Measurements from ENCODE around the gene ANAPC4. TPM values are rescaled to one million over a fixed set of nuclear protein-coding genes. Genes with fewer than 3 reads are reported as not detected.
A peak's percentile ranks its signal among the peaks of the same experiment; 100 is the strongest.

The ANAPC4 gene
- total and polyA plus RNA-seq, 4 donors: 15.4 to 98.5 (median 32.5) TPM

DNA sequence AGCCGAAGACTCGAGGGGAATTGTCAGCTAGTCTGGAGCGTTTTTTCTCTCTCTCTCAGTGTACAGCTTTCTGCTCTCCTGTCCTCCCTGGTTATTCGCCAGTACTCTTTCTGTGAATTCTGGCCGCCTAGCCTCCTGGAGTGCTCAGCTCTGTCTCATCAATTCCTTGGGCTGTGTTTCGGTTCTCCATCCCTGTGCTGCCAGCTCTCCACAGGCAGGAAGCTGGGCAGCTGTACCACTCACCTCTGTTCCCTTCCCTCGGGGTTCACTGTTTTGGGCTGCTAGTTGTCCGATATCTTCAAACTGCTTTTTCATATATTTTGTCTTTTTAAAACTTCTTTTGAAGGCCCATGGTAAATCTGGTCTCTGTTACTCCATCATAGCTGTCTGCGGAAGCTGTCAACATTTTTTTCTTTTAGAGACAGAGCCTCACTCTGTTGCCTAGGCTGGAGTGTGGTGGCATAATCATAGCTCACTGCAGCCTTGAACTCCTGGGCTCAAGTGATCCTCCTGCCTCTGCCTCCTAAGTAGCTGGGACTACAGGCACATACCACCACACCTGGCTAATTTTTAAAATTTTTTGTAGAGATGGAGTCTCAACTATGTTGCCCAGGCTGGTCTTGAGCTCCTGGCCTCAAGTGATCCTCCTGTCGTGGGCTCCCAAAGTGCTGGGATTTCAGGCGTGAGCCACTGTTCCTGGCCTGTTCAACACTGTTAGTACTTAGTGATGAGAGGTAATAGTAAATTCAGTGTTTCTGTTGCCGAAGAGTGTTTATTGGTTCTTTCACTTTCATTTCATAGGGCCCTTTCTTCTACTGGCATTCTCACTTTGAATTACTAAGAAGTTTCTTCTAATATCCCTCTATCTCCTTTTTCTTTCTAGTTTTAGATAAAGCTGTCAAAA lies 45.9 kb upstream of the ANAPC4 start:
- H3K27me3 ChIP-seq (ENCODE audit: control insufficient read depth in 3 of 3, insufficient read depth in 3 of 3, low read length in 2 of 3): no peaks in the 10 kb centered on the region
- peak overlapping the region in 1 of 2 donors; percentile 48 for H3K27ac ChIP-seq (ENCODE audit: low read depth in 1 of 2, low read length in 1 of 2)
- H3K4me1 ChIP-seq (ENCODE audit: control insufficient read depth in 5 of 5, insufficient read depth in 5 of 5, low read length in 5 of 5): no peaks in the 10 kb centered on the region

DNA sequence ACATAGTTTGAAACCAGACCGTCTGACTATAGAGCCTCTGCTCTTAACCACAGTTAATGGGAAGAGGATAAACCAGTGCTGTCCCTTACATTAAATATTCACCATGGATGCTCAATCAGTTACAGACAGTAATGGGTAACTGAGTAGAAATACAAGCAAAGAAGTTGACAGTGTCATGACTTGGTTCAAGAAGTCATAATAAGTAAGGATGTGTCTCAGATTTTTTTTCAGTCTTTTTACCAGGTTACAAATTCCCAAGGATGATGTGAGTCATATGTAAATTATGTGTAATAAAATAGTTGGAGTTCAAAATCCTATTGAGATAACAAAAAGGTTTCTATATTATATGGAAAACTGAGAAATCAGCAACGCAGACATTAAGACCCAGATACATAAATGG lies 33.4 kb upstream of the ANAPC4 start:
- 98 to 99% methylated on average over 2 of the region's 2 CpGs for WGBS, 2 donors
- Histone ChIP-seq H3K9me3 (ENCODE audit: control insufficient read depth in 4 of 4, insufficient read depth in 3 of 4, low read length in 3 of 4) (no peaks in the 10 kb centered on the region), H3K4me3 (no peak overlapping the region), H3K27ac (ENCODE audit: low read depth in 1 of 2, low read length in 1 of 2) (no peak overlapping the region), H3K9ac (ENCODE audit: insufficient read depth in 1 of 2, low read length in 2 of 2) (no peak overlapping the region), H3K4me1 (ENCODE audit: control insufficient read depth in 5 of 5, insufficient read depth in 5 of 5, low read length in 5 of 5) (no peaks in the 10 kb centered on the region), H3K27me3 (ENCODE audit: control insufficient read depth in 3 of 3, insufficient read depth in 3 of 3, low read length in 2 of 3) (no peaks in the 10 kb centered on the region), H3K36me3 (ENCODE audit: control insufficient read depth in 4 of 4, insufficient read depth in 4 of 4, low read length in 4 of 4) (peaks cover 0 to 3% (median 0%) of the 10 kb centered on the region in 4 donors)
- ATAC-seq (ENCODE audit: insufficient read depth, low FRiP score): no peak
- DNase-seq: no peak
- TF ChIP-seq, protein P1, sequence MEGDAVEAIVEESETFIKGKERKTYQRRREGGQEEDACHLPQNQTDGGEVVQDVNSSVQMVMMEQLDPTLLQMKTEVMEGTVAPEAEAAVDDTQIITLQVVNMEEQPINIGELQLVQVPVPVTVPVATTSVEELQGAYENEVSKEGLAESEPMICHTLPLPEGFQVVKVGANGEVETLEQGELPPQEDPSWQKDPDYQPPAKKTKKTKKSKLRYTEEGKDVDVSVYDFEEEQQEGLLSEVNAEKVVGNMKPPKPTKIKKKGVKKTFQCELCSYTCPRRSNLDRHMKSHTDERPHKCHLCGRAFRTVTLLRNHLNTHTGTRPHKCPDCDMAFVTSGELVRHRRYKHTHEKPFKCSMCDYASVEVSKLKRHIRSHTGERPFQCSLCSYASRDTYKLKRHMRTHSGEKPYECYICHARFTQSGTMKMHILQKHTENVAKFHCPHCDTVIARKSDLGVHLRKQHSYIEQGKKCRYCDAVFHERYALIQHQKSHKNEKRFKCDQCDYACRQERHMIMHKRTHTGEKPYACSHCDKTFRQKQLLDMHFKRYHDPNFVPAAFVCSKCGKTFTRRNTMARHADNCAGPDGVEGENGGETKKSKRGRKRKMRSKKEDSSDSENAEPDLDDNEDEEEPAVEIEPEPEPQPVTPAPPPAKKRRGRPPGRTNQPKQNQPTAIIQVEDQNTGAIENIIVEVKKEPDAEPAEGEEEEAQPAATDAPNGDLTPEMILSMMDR (IDR thresholded peaks at IDR 0.05; ENCODE audit: control extremely low read depth, extremely low read depth): no peak

More for the DNA sequence above, 45.9 kb upstream of the ANAPC4 start:
- no peaks in the 10 kb centered on the region for H3K9me3 ChIP-seq (ENCODE audit: control insufficient read depth in 4 of 4, insufficient read depth in 3 of 4, low read length in 3 of 4)
- TF ChIP-seq, protein P1 (IDR thresholded peaks at IDR 0.05; ENCODE audit: control extremely low read depth, extremely low read depth): no peak
- 56 to 85% methylated on average over 12 of the region's 12 CpGs for WGBS, 2 donors
- H3K36me3 ChIP-seq (ENCODE audit: control insufficient read depth in 4 of 4, insufficient read depth in 4 of 4, low read length in 4 of 4): peaks cover 0 to 6% (median 2%) of the 10 kb centered on the region in 4 donors
- H3K9ac ChIP-seq (ENCODE audit: insufficient read depth in 1 of 2, low read length in 2 of 2): no peak overlapping the region
- no peak overlapping the region for H3K4me3 ChIP-seq
- ATAC-seq (ENCODE audit: insufficient read depth, low FRiP score) (no peak), DNase-seq (no peak)

DNA sequence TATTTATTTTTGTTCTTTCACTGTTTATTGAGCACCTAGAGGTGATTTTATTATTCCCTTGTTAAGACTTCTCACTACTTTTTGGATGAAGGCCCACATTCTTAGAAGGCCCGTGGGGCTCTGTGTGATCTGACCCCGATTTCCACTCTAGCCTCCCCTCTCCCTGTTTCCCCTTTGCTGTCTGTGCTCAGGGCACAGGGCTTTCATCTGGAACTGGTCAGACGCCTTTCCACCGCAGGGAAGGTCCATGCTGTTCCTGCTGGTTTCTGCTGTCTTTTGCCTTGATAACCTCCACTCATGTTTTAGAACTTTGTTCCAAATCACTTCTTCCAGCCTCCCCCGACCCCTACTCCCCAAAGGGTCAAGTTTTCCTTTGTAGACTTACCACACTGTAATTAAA lies 31.3 kb upstream of the ANAPC4 start:
- Histone ChIP-seq H3K27me3 (ENCODE audit: control insufficient read depth in 3 of 3, insufficient read depth in 3 of 3, low read length in 2 of 3) (no peaks in the 10 kb centered on the region), H3K27ac (ENCODE audit: low read depth in 1 of 2, low read length in 1 of 2) (no peak overlapping the region), H3K36me3 (ENCODE audit: control insufficient read depth in 4 of 4, insufficient read depth in 4 of 4, low read length in 4 of 4) (no peaks in the 10 kb centered on the region), H3K4me3 (no peak overlapping the region), H3K4me1 (ENCODE audit: control insufficient read depth in 5 of 5, insufficient read depth in 5 of 5, low read length in 5 of 5) (no peaks in the 10 kb centered on the region), H3K9ac (ENCODE audit: insufficient read depth in 1 of 2, low read length in 2 of 2) (no peak overlapping the region), H3K9me3 (ENCODE audit: control insufficient read depth in 4 of 4, insufficient read depth in 3 of 4, low read length in 3 of 4) (no peaks in the 10 kb centered on the region)
- DNase-seq: no peak
- ATAC-seq (ENCODE audit: insufficient read depth, low FRiP score): no peak
- WGBS, 2 donors: 81 to 89% methylated on average over 5 of the region's 5 CpGs
- TF ChIP-seq, protein P1 (IDR thresholded peaks at IDR 0.05; ENCODE audit: control extremely low read depth, extremely low read depth): no peak

Data from lung (tissue), 12 donors.